Neutrophil (primary cell): ENCODE measurements around the gene ARHGEF39.

Experiments
- H3K27ac ChIP-seq: fragments of 200-600 bp; sonication (generic); 2 replicates; pipeline ENCODE4 v1.5.1; 2016; ENCODE audit warnings: mild to moderate bottlenecking, moderate library complexity
- H3K27me3 ChIP-seq: fragments of 200-600 bp; sonication (generic); 2 replicates; pipeline ENCODE4 v1.6.0; 2016; ENCODE audit warnings: mild to moderate bottlenecking
- H3K36me3 ChIP-seq: fragments of 200-600 bp; sonication (generic); 2 replicates; pipeline ENCODE4 v1.5.1; 2017
- H3K4me1 ChIP-seq, 2 experiments: fragments of 200-600 bp in 1 of 2; sonication (generic) in 1 of 2; 1 replicate in 1 of 2; 2 replicates in 1 of 2; pipeline versions ENCODE4 v1.5.1 to v1.6.1; 2013 to 2016; ENCODE audit warnings: low read depth in 1 of 2, low read length in 1 of 2, mild to moderate bottlenecking in 1 of 2, moderate library complexity in 1 of 2; ENCODE audit not compliant: control insufficient read depth in 1 of 2, insufficient read depth in 1 of 2
- H3K4me3 ChIP-seq, 2 experiments: fragments of 200-600 bp in 1 of 2; sonication (generic) in 1 of 2; 1 replicate in 1 of 2; 2 replicates in 1 of 2; pipeline ENCODE4 v1.5.1; 2013 to 2016; ENCODE audit warnings: low read depth in 1 of 2, low read length in 1 of 2, mild to moderate bottlenecking in 1 of 2, moderate library complexity in 1 of 2
- H3K9me3 ChIP-seq: fragments of 200-600 bp; sonication (generic); 2 replicates; pipeline ENCODE4 v1.5.1; 2016
- CTCF ChIP-seq: fragments of 200-600 bp; sonication (generic); IDR thresholded peaks from 2 replicates; pipeline ENCODE4 v1.5.1; 2016; ENCODE audit warnings: antibody characterized with exemption

Gene ARHGEF39

GRCh38 chr9:35652829-35653209 is 12.2 kb downstream of the ARHGEF39 start:
- H3K4me1 ChIP-seq: peaks cover 15% of the 10 kb centered on the region in 2 experiments
- no peaks in the 10 kb centered on the region for H3K36me3 ChIP-seq
- H3K4me3 ChIP-seq: no peak overlapping the region
- H3K27me3 ChIP-seq: no peaks in the 10 kb centered on the region
- no peak for TF ChIP-seq CTCF
- H3K9me3 ChIP-seq: no peaks in the 10 kb centered on the region
- no peak overlapping the region for H3K27ac ChIP-seq

GRCh38 chr9:35651956-35652828 is 12.8 kb downstream of the ARHGEF39 start:
- Histone ChIP-seq H3K4me3 (no peak overlapping the region), H3K27ac (no peak overlapping the region)

GRCh38 chr9:35650341-35651158 is 14.4 kb downstream of the ARHGEF39 start, which contains the start of gene SIT1:
Gene SIT1 (minus strand): TSS chr9:35650931. CDS start chr9:35650853, 78 bp downstream.
- no peaks in the 10 kb centered on the region for H3K36me3 ChIP-seq
- peaks cover 16 to 18% of the 10 kb centered on the region in 2 experiments for H3K4me1 ChIP-seq
- H3K27ac ChIP-seq: no peak within 1 kb of the TSS
- no peak within 1 kb of the TSS for H3K4me3 ChIP-seq
- no peak for TF ChIP-seq CTCF
- no peaks in the 10 kb centered on the region for H3K9me3 ChIP-seq
- H3K27me3 ChIP-seq: no peaks in the 10 kb centered on the region

More at GRCh38 chr9:35651956-35652828, 12.8 kb downstream of the ARHGEF39 start:
- Histone ChIP-seq H3K9me3 (no peaks in the 10 kb centered on the region), H3K4me1 (peaks cover 12% of the 10 kb centered on the region in 2 experiments), H3K27me3 (no peaks in the 10 kb centered on the region), H3K36me3 (no peaks in the 10 kb centered on the region)
- TF ChIP-seq CTCF: no peak

GRCh38 chr9:35649431-35650340 is 15.3 kb downstream of the ARHGEF39 start:
- no peaks in the 10 kb centered on the region for H3K36me3 ChIP-seq

More at GRCh38 chr9:35649431-35650340, 15.3 kb downstream of the ARHGEF39 start:
- Histone ChIP-seq H3K9me3 (no peaks in the 10 kb centered on the region), H3K4me3 (no peak overlapping the region), H3K27me3 (no peaks in the 10 kb centered on the region), H3K4me1 (peaks cover 16 to 18% of the 10 kb centered on the region in 2 experiments), H3K27ac (no peak overlapping the region)
- no peak for TF ChIP-seq CTCF
